Measurements from ENCODE around the gene SALL3.
"Not testable (repeated sequence)": the region's sequence is repeated elsewhere in the genome, so short reads cannot be mapped to it uniquely, and the experiment has no call there.

SALL3 gene

GRCh38 chr18:78979730-78980278 is at the start of gene SALL3:
Gene SALL3, plus strand, starts transcription at chr18:78979818. Its CDS starts 457 bp downstream, at chr18:78980275.
- no peak for DNase-seq

- no peak for DNase-seq
These were observed 47.3 kb upstream of the SALL3 start for GRCh38 chr18:78932281-78932680.

GRCh38 chr18:78934003-78934402 is 45.6 kb upstream of the SALL3 start:
- no peak for DNase-seq

- no peak for DNase-seq
These were observed 44.9 kb upstream of the SALL3 start for GRCh38 chr18:78934551-78935225.

- no peak for DNase-seq
These were observed 44.2 kb upstream of the SALL3 start for GRCh38 chr18:78935406-78935805.

GRCh38 chr18:78936251-78937005 is 43.2 kb upstream of the SALL3 start:
- DNase-seq: no peak

- no peak for DNase-seq
These were observed 42.5 kb upstream of the SALL3 start for GRCh38 chr18:78937166-78937565.

- no peak for DNase-seq
These were observed 40.5 kb upstream of the SALL3 start for GRCh38 chr18:78939105-78939504.

- DNase-seq: no peak
These were observed 39.7 kb upstream of the SALL3 start for GRCh38 chr18:78939734-78940494.

- not testable (repeated sequence) for DNase-seq
These were observed 37.4 kb upstream of the SALL3 start for GRCh38 chr18:78942236-78942635.

GRCh38 chr18:78945628-78946027 is 34.0 kb upstream of the SALL3 start:
- no peak for DNase-seq

GRCh38 chr18:78947291-78947690 is 32.3 kb upstream of the SALL3 start:
- no peak for DNase-seq

- DNase-seq: no peak
These were observed 31.4 kb upstream of the SALL3 start for GRCh38 chr18:78948221-78948620.

GRCh38 chr18:78948707-78949106 is 30.9 kb upstream of the SALL3 start:
- no peak for DNase-seq

- DNase-seq: no peak
These were observed 30.4 kb upstream of the SALL3 start for GRCh38 chr18:78949216-78949615.

- no peak for DNase-seq
These were observed 29.2 kb upstream of the SALL3 start for GRCh38 chr18:78950386-78950785.

- no peak for DNase-seq
These were observed 26.1 kb upstream of the SALL3 start for GRCh38 chr18:78953566-78953965.

- no peak for DNase-seq
These were observed 24.6 kb upstream of the SALL3 start for GRCh38 chr18:78955051-78955450.

GRCh38 chr18:78957140-78957539 is 22.5 kb upstream of the SALL3 start:
- DNase-seq: no peak

GRCh38 chr18:78960709-78961108 is 18.9 kb upstream of the SALL3 start:
- DNase-seq: no peak

- DNase-seq: no peak
These were observed 17.5 kb upstream of the SALL3 start for GRCh38 chr18:78962098-78962497.

GRCh38 chr18:78964727-78965126 is 14.9 kb upstream of the SALL3 start:
- DNase-seq: not testable (repeated sequence)

- DNase-seq: no peak
These were observed 14.4 kb upstream of the SALL3 start for GRCh38 chr18:78965260-78965659.

Data from SHP77 treated with DMSO at 0.1 percent for 48 hours (cell line).